Peyer's patch (tissue), 4 donors: ENCODE results near the gene DLGAP4.

Source experiments
- CTCF ChIP-seq, 6 experiments: fragments of 450-650 bp in 4 of 6; fragments of 200-600 bp in 2 of 6; sonication (generic) in 1 of 6; IDR thresholded peaks; one replicate each; pipeline ENCODE4 v1.5.1; 2017 to 2019; ENCODE audit warnings: antibody characterized with exemption in 6 of 6, mild to moderate bottlenecking in 3 of 6, moderate library complexity in 1 of 6
- POLR2A ChIP-seq, 2 donors: fragments of 450-650 bp; IDR thresholded peaks; one replicate each; pipeline ENCODE4 v1.5.1; 2017; ENCODE audit warnings: antibody characterized with exemption in 2 of 2, mild to moderate bottlenecking in 2 of 2, moderate library complexity in 2 of 2

DNA sequence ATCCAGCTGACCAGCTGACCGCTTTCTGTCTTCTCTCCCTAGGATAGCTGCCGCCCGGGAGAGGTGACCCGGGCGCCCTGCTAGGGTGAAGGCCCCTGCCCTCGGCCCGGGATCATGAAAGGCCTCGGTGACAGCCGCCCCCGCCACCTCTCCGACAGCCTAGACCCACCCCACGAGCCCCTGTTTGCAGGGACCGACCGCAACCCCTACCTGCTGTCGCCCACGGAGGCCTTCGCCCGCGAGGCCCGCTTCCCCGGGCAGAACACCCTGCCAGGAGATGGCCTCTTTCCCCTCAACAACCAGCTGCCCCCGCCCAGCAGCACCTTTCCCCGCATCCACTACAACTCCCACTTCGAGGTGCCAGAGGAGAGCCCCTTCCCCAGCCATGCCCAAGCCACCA is 125.5 kb downstream of the DLGAP4 start:
- no peak for TF ChIP-seq CTCF (IDR thresholded peaks at IDR 0.05)
- no peak for TF ChIP-seq POLR2A (IDR thresholded peaks at IDR 0.05)
